Measurements from ENCODE around the gene SLC16A4. TPM values are rescaled to one million over a fixed set of nuclear protein-coding genes. Genes with fewer than 3 reads are reported as not detected.

Gene SLC16A4
- total RNA-seq, 1 donor from 2014 or later, result 7.2 TPM

DNA sequence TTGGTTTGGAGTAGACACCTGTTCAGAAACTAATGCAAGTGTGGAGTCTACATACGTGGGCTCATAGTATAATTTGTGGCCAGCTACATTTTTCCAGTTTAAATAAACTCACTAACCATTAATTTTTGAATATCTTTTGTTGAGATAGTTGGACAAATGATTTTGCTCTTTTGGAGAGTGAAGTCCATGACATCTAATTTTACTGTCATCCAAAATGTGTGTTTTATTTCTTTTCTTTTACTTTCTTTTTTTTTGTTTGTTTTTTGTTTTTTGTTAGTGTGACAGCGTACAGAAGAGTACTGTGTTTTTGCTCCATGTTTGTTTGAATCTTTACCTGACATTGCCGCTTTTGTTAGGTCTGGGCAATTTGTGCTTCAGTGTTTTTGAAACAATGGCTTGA, 46.7 kb downstream of the SLC16A4 start:
- Mint-ChIP-seq H3K36me3 (ENCODE audit: low read depth, unreplicated experiment) (no peaks in the 10 kb centered on the region), H3K27ac (ENCODE audit: unreplicated experiment) (no peak overlapping the region), H3K9me3 (ENCODE audit: unreplicated experiment) (no peaks in the 10 kb centered on the region), H3K4me1 (ENCODE audit: unreplicated experiment) (peaks cover 32% of the 10 kb centered on the region), H3K27me3 (ENCODE audit: unreplicated experiment) (no peaks in the 10 kb centered on the region), H3K4me3 (ENCODE audit: unreplicated experiment) (no peak overlapping the region)
- no peak for DNase-seq (ENCODE audit: low spot score)
- TF ChIP-seq, protein P1, sequence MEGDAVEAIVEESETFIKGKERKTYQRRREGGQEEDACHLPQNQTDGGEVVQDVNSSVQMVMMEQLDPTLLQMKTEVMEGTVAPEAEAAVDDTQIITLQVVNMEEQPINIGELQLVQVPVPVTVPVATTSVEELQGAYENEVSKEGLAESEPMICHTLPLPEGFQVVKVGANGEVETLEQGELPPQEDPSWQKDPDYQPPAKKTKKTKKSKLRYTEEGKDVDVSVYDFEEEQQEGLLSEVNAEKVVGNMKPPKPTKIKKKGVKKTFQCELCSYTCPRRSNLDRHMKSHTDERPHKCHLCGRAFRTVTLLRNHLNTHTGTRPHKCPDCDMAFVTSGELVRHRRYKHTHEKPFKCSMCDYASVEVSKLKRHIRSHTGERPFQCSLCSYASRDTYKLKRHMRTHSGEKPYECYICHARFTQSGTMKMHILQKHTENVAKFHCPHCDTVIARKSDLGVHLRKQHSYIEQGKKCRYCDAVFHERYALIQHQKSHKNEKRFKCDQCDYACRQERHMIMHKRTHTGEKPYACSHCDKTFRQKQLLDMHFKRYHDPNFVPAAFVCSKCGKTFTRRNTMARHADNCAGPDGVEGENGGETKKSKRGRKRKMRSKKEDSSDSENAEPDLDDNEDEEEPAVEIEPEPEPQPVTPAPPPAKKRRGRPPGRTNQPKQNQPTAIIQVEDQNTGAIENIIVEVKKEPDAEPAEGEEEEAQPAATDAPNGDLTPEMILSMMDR (IDR thresholded peaks at IDR 0.05; ENCODE audit: unreplicated experiment), result no peak

DNA sequence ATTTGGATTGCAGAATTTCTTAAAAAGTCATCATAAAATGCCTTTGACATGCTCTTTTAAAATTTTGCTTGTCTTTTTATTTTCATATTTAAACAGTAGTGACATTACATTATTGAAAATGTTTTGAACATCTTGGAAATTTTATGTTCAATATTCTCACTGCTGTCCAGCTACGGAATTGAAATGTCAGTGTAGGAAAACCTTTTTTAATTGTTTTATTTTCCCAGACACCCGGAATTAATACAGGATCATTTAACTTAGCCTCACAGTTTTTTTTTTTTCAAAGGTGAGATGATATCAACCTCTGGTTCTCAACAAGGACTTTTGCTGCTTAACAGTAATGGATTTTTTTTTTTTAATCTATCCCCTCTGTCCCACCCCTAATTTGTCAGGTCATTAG, 47.6 kb downstream of the SLC16A4 start:
- DNase-seq (ENCODE audit: low spot score), result no peak
- TF ChIP-seq, protein P1 (IDR thresholded peaks at IDR 0.05; ENCODE audit: unreplicated experiment), result no peak
- H3K9me3 Mint-ChIP-seq (ENCODE audit: unreplicated experiment), result no peaks in the 10 kb centered on the region
- peak overlapping the region; percentile 61 for H3K27ac Mint-ChIP-seq (ENCODE audit: unreplicated experiment)
- H3K4me3 Mint-ChIP-seq (ENCODE audit: unreplicated experiment), result no peak overlapping the region
- peaks cover 32% of the 10 kb centered on the region for H3K4me1 Mint-ChIP-seq (ENCODE audit: unreplicated experiment)
- H3K36me3 Mint-ChIP-seq (ENCODE audit: low read depth, unreplicated experiment), result no peaks in the 10 kb centered on the region
- no peaks in the 10 kb centered on the region for H3K27me3 Mint-ChIP-seq (ENCODE audit: unreplicated experiment)

GRCh38 chr1:110341872-110342331, 48.9 kb downstream of the SLC16A4 start:
- no peak overlapping the region for H3K27ac Mint-ChIP-seq (ENCODE audit: unreplicated experiment)
- H3K4me1 Mint-ChIP-seq (ENCODE audit: unreplicated experiment), result peaks cover 30% of the 10 kb centered on the region
- TF ChIP-seq, protein P1 (IDR thresholded peaks at IDR 0.05; ENCODE audit: unreplicated experiment), result no peak
- peak overlapping the region; percentile 42 for H3K4me3 Mint-ChIP-seq (ENCODE audit: unreplicated experiment)
- no peaks in the 10 kb centered on the region for H3K27me3 Mint-ChIP-seq (ENCODE audit: unreplicated experiment)
- no peak for DNase-seq (ENCODE audit: low spot score)
- no peaks in the 10 kb centered on the region for H3K36me3 Mint-ChIP-seq (ENCODE audit: low read depth, unreplicated experiment)
- no peaks in the 10 kb centered on the region for H3K9me3 Mint-ChIP-seq (ENCODE audit: unreplicated experiment)

- H3K36me3 Mint-ChIP-seq (ENCODE audit: low read depth, unreplicated experiment), result no peaks in the 10 kb centered on the region
- H3K27me3 Mint-ChIP-seq (ENCODE audit: unreplicated experiment), result no peaks in the 10 kb centered on the region
- H3K4me3 Mint-ChIP-seq (ENCODE audit: unreplicated experiment), result no peak overlapping the region
- H3K27ac Mint-ChIP-seq (ENCODE audit: unreplicated experiment), result peak overlapping the region; percentile 20
- no peaks in the 10 kb centered on the region for H3K9me3 Mint-ChIP-seq (ENCODE audit: unreplicated experiment)
- DNase-seq (ENCODE audit: low spot score), result no peak
- H3K4me1 Mint-ChIP-seq (ENCODE audit: unreplicated experiment), result peaks cover 29% of the 10 kb centered on the region
- TF ChIP-seq, protein P1 (IDR thresholded peaks at IDR 0.05; ENCODE audit: unreplicated experiment), result no peak
Measured at GRCh38 chr1:110341146-110341871, 49.5 kb downstream of the SLC16A4 start.

GRCh38 chr1:110340207-110340468, 50.7 kb downstream of the SLC16A4 start:
- no peak overlapping the region for H3K27ac Mint-ChIP-seq (ENCODE audit: unreplicated experiment)
- peaks cover 28% of the 10 kb centered on the region for H3K4me1 Mint-ChIP-seq (ENCODE audit: unreplicated experiment)
- TF ChIP-seq, protein P1 (IDR thresholded peaks at IDR 0.05; ENCODE audit: unreplicated experiment), result no peak
- H3K4me3 Mint-ChIP-seq (ENCODE audit: unreplicated experiment), result no peak overlapping the region
- H3K27me3 Mint-ChIP-seq (ENCODE audit: unreplicated experiment), result peaks cover 2% of the 10 kb centered on the region
- H3K36me3 Mint-ChIP-seq (ENCODE audit: low read depth, unreplicated experiment), result no peaks in the 10 kb centered on the region
- no peaks in the 10 kb centered on the region for H3K9me3 Mint-ChIP-seq (ENCODE audit: unreplicated experiment)
- no peak for DNase-seq (ENCODE audit: low spot score)

Data from endothelial cell (in vitro differentiated cells).